Upper lobe of left lung (tissue), 6 donors: ENCODE data around the gene ZBTB8B. TPM values are rescaled to one million over a fixed set of nuclear protein-coding genes. Genes with fewer than 3 reads are reported as not detected.

ENCODE experiments used
- ATAC-seq, 2 donors: fragments of 200-7000 bp; cut with Tn5 transposase; one replicate each; pipeline ENCODE4 v1.9.1; 2022; ENCODE audit warnings: mild to moderate bottlenecking in 2 of 2, moderate library complexity in 2 of 2; ENCODE audit not compliant: low FRiP score in 2 of 2
- DNase-seq, 2 donors: peaks; one replicate each; pipeline ENCODE4 v3.0.0-alpha.2; 2019 to 2020
- H3K27ac ChIP-seq, 4 donors: fragments of 200-600 bp; sonication (generic); one replicate each; pipeline ENCODE4 v1.5.1; 2016 to 2019
- H3K27me3 ChIP-seq, 4 donors: fragments of 200-600 bp; sonication (generic); one replicate each; pipeline ENCODE4 v1.5.1; 2017 to 2019
- H3K36me3 ChIP-seq, 4 donors: fragments of 200-600 bp; sonication (generic); one replicate each; pipeline ENCODE4 v1.5.1; 2016 to 2019
- H3K4me1 ChIP-seq, 4 donors: fragments of 200-600 bp; sonication (generic); one replicate each; pipeline ENCODE4 v1.5.1; 2018 to 2019
- H3K4me3 ChIP-seq, 4 donors: fragments of 200-600 bp; sonication (generic); one replicate each; pipeline ENCODE4 v1.5.1; 2017 to 2019; ENCODE audit warnings: mild to moderate bottlenecking in 2 of 4, moderate library complexity in 1 of 4
- H3K9me3 ChIP-seq, 4 donors: fragments of 200-600 bp; sonication (generic); one replicate each; pipeline ENCODE4 v1.5.1; 2018 to 2019
- EP300 ChIP-seq, 4 donors: sonication (generic); formaldehyde crosslinking; IDR thresholded peaks; one replicate each; pipeline ENCODE4 v1.5.1; 2017; ENCODE audit warnings: antibody characterized with exemption in 4 of 4, control low read depth in 2 of 4
- POLR2A ChIP-seq, 4 donors: fragments of 450-650 bp; IDR thresholded peaks; one replicate each; pipeline ENCODE4 v1.5.1; 2016 to 2017; ENCODE audit warnings: antibody characterized with exemption in 4 of 4, mild to moderate bottlenecking in 2 of 4
- POLR2AphosphoS5 ChIP-seq, 2 donors: sonication (generic); formaldehyde crosslinking; IDR thresholded peaks; one replicate each; pipeline ENCODE4 v1.5.1; 2017; ENCODE audit warnings: antibody characterized with exemption in 2 of 2
- WGBS, 2 donors: methylation state at CpG; one replicate each; pipeline ENCODE4 v1.1.5; 2017 to 2018; 5-methylcytosine and 5-hydroxymethylcytosine counted together
- total RNA-seq, 6 donors: library from RNA; depleted of rRNA in 4 of 6; stranded (reverse); fragments of >200 nt in 4 of 6; gene quantifications; one replicate each; pipeline versions ENCODE4 v1.1.0 to v1.2.1, GENCODE V29; 2016 to 2021
- TF ChIP-seq, protein P1 (sequence below), 6 experiments: fragments of 450-650 bp in 4 of 6; fragments of 200-600 bp in 2 of 6; sonication (generic) in 2 of 6; IDR thresholded peaks; one replicate each; pipeline ENCODE4 v1.5.1; 2016 to 2019; ENCODE audit warnings: antibody characterized with exemption in 6 of 6
- donor health status: DM: no; HTN: no; CAD: no; lungs with moderate emphysema.
- donor health status: DM: no; HTN: yes; CAD: no; lungs with severe emphysema.

The ZBTB8B gene
- total RNA-seq, 6 donors from 2014 or later = under 0.01 to 0.10 (median 0.01) TPM; not detected in 2

DNA sequence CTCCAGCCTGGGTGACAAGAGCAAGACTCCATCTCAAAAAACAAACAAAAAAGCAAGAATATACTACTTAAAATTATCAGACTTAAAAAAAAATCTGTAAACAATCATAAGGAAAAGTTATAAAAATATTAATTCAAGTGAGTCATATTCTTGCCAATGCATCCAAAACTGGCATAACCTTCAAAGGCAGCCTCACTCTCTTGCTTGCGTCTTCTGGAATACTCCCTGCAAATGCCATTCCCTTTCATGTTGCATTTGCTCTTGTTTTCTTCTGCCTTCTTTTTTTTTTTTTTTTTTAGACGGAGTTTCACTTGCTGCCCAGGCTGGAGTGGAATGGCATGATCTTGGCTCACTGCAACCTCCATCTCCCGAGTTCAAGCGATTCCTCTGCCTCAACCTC, 42.1 kb downstream of the ZBTB8B start:
- Histone ChIP-seq H3K27ac (no peak overlapping the region), H3K36me3 (no peaks in the 10 kb centered on the region), H3K27me3 (no peaks in the 10 kb centered on the region), H3K4me1 (peaks cover 5 to 12% (median 9%) of the 10 kb centered on the region in 4 donors), H3K9me3 (no peaks in the 10 kb centered on the region), H3K4me3 (no peak overlapping the region)
- ATAC-seq (no peak), DNase-seq (no peak)
- 88 to 91% methylated on average over 4 of the region's 4 CpGs for WGBS, 2 donors
- no peak for TF ChIP-seq POLR2AphosphoS5 (IDR thresholded peaks at IDR 0.05)
- no peak for TF ChIP-seq POLR2A (IDR thresholded peaks at IDR 0.05)
- TF ChIP-seq EP300 (IDR thresholded peaks at IDR 0.05) = no peak

DNA sequence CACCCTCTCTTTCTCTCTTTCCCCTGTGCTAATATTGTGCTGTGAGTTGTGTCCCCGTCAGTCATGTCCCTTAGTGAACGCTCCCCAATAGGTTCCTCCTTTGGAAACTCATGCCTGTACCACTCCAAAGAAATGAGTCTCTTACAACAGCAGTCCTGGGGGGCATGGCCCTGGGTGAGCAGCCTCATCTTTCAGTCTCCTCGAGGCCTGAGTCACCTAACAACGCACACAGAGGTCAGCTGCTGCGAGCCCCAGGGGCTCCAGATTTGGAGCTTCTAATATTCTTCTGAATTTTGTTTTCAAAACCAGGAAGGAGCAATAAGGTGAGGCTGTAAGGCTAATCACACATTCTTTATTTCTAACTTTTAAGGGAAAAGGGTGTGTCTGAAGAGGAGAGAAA, 43.9 kb downstream of the ZBTB8B start:
- H3K27ac ChIP-seq = no peak overlapping the region
- no peak overlapping the region for H3K4me3 ChIP-seq
- no peaks in the 10 kb centered on the region for H3K4me1 ChIP-seq
- DNase-seq = no peak
- H3K36me3 ChIP-seq = no peaks in the 10 kb centered on the region
- no peak for TF ChIP-seq POLR2A (IDR thresholded peaks at IDR 0.05)
- TF ChIP-seq EP300 (IDR thresholded peaks at IDR 0.05) = no peak
- TF ChIP-seq POLR2AphosphoS5 (IDR thresholded peaks at IDR 0.05) = no peak
- TF ChIP-seq, protein P1, sequence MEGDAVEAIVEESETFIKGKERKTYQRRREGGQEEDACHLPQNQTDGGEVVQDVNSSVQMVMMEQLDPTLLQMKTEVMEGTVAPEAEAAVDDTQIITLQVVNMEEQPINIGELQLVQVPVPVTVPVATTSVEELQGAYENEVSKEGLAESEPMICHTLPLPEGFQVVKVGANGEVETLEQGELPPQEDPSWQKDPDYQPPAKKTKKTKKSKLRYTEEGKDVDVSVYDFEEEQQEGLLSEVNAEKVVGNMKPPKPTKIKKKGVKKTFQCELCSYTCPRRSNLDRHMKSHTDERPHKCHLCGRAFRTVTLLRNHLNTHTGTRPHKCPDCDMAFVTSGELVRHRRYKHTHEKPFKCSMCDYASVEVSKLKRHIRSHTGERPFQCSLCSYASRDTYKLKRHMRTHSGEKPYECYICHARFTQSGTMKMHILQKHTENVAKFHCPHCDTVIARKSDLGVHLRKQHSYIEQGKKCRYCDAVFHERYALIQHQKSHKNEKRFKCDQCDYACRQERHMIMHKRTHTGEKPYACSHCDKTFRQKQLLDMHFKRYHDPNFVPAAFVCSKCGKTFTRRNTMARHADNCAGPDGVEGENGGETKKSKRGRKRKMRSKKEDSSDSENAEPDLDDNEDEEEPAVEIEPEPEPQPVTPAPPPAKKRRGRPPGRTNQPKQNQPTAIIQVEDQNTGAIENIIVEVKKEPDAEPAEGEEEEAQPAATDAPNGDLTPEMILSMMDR (IDR thresholded peaks at IDR 0.05) = no peak
- ATAC-seq = no peak
- H3K9me3 ChIP-seq = no peaks in the 10 kb centered on the region
- WGBS, 2 donors = 81 to 83% methylated on average over 5 of the region's 5 CpGs
- no peaks in the 10 kb centered on the region for H3K27me3 ChIP-seq

DNA sequence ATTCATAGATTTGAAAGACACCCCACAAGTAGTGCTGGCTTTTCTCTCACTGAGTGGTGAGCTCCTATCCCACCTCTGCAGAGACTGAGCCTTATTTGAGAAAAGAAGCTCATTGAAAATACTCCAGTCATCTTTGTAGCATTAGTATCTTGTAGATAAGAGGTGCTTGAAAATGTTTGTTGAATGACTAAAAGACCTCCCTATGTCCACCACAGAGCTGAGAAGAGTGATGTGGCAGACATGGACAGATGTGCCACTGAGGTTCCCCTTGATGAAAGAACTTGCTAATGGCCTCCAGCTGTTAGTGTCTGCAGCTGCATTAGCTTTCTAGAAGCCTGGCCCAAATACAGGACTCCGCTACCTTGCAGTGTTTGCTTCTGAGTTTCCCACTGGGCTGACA, 45.1 kb downstream of the ZBTB8B start:
- ATAC-seq (no peak), DNase-seq (no peak)
- Histone ChIP-seq H3K4me3 (no peak overlapping the region), H3K27me3 (no peaks in the 10 kb centered on the region), H3K27ac (no peak overlapping the region), H3K9me3 (no peaks in the 10 kb centered on the region), H3K4me1 (no peaks in the 10 kb centered on the region), H3K36me3 (no peaks in the 10 kb centered on the region)
- 100% methylated on average over 1 of the region's 1 CpG for WGBS, 2 donors
- TF ChIP-seq, protein P1 (IDR thresholded peaks at IDR 0.05) = no peak
- TF ChIP-seq EP300 (IDR thresholded peaks at IDR 0.05) = no peak
- TF ChIP-seq POLR2A (IDR thresholded peaks at IDR 0.05) = no peak
- no peak for TF ChIP-seq POLR2AphosphoS5 (IDR thresholded peaks at IDR 0.05)

Other genes starting within 250 kb of the ZBTB8B start
- gene TMEM234, start 242.7 kb upstream of the ZBTB8B start, total RNA-seq = 10 to 100 TPM; 14.9 to 62.9 (median 21.1) TPM
- 100 to 1,000 TPM in 4 of 6 donors, 10 to 100 TPM in 2; 62.9 to 173 (median 109) TPM for gene EIF3I, start 242.7 kb upstream of the ZBTB8B start, total RNA-seq
- gene FAM167B, start 217.8 kb upstream of the ZBTB8B start, total RNA-seq = 10 to 100 TPM in 2 of 6 donors, 1 to 10 TPM in 3, not detected in 1; 1.9 to 53.0 (median 4.6) TPM
- 10 to 100 TPM in 1 of 6 donors, 1 to 10 TPM in 5; 5.1 to 25.1 (median 7.7) TPM for gene LCK, start 213.8 kb upstream of the ZBTB8B start, total RNA-seq
- gene HDAC1, start 173.0 kb upstream of the ZBTB8B start, total RNA-seq = 10 to 100 TPM; 36.8 to 78.0 (median 48.8) TPM
- gene MARCKSL1, start 128.8 kb upstream of the ZBTB8B start, total RNA-seq = 10 to 100 TPM in 2 of 6 donors, 1 to 10 TPM in 4; 1.0 to 56.9 (median 9.4) TPM
- gene FAM229A, start 102.6 kb upstream of the ZBTB8B start, total RNA-seq = 10 to 100 TPM in 3 of 6 donors, 1 to 10 TPM in 3; 4.3 to 43.0 (median 10.5) TPM
- 1 to 10 TPM in 4 of 6 donors, not detected in 2; 1.2 to 2.3 (median 1.8) TPM for gene TSSK3, start 102.5 kb upstream of the ZBTB8B start, total RNA-seq
- 100 to 1,000 TPM in 1 of 6 donors, 10 to 100 TPM in 5; 60.8 to 116 (median 68.9) TPM for gene BSDC1, start 70.6 kb upstream of the ZBTB8B start, total RNA-seq
- 10 to 100 TPM in 1 of 6 donors, 1 to 10 TPM in 5; 5.1 to 12.0 (median 6.4) TPM for gene ZBTB8A, start 74.4 kb downstream of the ZBTB8B start, total RNA-seq
- 10 to 100 TPM; 24.4 to 43.9 (median 37.3) TPM for gene ZBTB8OS, start 185.5 kb downstream of the ZBTB8B start, total RNA-seq
- 100 to 1,000 TPM in 5 of 6 donors, 10 to 100 TPM in 1; 72.8 to 161 (median 131) TPM for gene RBBP4, start 186.1 kb downstream of the ZBTB8B start, total RNA-seq
- 10 to 100 TPM; 12.0 to 33.5 (median 25.8) TPM for gene SYNC, start 237.7 kb downstream of the ZBTB8B start, total RNA-seq